ENCODE measurements around the gene TBCK. TPM values are rescaled to one million over a fixed set of nuclear protein-coding genes. Genes with fewer than 3 reads are reported as not detected.

Gene TBCK
- total and polyA plus RNA-seq, 2 of the 8 experiments (the other 6 are each of a cell fraction or from before 2014, with no cell fraction given) = 10.2 to 18.7 TPM

DNA sequence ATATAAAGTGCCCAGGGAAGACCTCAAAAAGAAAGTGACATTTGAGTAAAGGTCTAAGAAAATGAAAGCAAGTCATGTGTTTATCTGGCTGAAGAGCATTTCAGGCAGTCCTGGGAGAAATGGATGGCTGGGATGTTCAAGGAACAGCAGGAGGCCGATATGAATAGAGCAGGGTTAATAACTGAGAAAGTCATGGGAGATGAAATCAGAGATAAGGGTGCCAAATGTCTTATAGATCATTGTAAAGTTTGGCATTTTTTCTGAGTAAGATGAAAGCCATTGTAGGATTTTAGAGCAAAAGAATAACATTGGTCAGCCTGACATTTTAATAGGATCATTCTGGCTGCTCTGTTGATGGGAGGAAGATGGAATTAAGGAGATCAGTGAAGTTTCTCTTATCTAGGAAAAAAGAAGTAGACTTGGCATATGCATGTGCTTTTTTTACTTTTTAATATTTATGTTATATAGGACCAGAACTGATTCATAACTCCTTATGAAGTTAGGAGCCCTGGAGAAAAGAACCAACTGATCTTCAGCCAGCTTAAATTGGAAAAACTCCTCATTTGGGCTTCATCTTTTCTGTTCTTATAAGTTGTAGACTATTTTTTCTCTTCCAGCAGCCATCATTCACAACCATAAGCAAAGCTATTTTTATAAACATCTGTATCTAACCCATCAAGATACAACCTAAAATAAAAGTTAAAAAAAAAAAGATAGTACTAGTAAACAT, 18.9 kb upstream of the TBCK start:
- Histone ChIP-seq H2BK120ac (replicated peaks; ENCODE audit: low read depth, low read length) (no peak overlapping the region), H2AFZ (ENCODE audit: low read length) (no peak overlapping the region), H3K27ac (ENCODE audit: low read depth, low read length) (no peak overlapping the region), H2AK5ac (ENCODE audit: low read depth, low read length) (no peak overlapping the region), H3K18ac (ENCODE audit: extremely low read depth, low read length) (no peak overlapping the region), H2BK20ac (ENCODE audit: low read length) (no peak overlapping the region), H3K23me2 (ENCODE audit: low read depth, low read length) (no peaks in the 10 kb centered on the region), H3K9me3 (ENCODE audit: insufficient read depth in 2 of 2, low read depth in 1 of 2, low read length in 1 of 2) (no peaks in the 10 kb centered on the region), H3K79me1 (ENCODE audit: low read depth, low read length) (no peaks in the 10 kb centered on the region), H3K79me2 (ENCODE audit: control insufficient read depth in 1 of 2, insufficient read depth in 2 of 2, low read length in 2 of 2) (no peaks in the 10 kb centered on the region), H3K23ac (ENCODE audit: insufficient read length) (no peak overlapping the region), H3K27me3 (replicated peaks in 1 of 4; ENCODE audit: control insufficient read depth in 3 of 4, extremely low read depth in 1 of 4, insufficient read depth in 3 of 4, low read length in 3 of 4) (no peaks in the 10 kb centered on the region), H3K36me3 (ENCODE audit: control insufficient read depth in 2 of 4, insufficient read depth in 4 of 4, low read length in 3 of 4) (peaks cover 4 to 45% (median 24%) of the 10 kb centered on the region in 4 experiments), H4K5ac (ENCODE audit: insufficient read length, low read depth, low read length) (no peak overlapping the region), H4K8ac (ENCODE audit: extremely low read depth, insufficient read depth, low read length) (no peak overlapping the region), H3K56ac (replicated peaks; ENCODE audit: insufficient read length, low read depth, low read length) (no peak overlapping the region), H4K91ac (replicated peaks; ENCODE audit: insufficient read length, low read length) (no peak overlapping the region), H2BK15ac (ENCODE audit: low read length) (no peak overlapping the region), H2BK5ac (ENCODE audit: low read depth, low read length) (no peak overlapping the region), H4K20me1 (replicated peaks in 1 of 2; ENCODE audit: control insufficient read depth in 1 of 2, insufficient read depth in 2 of 2, low read length in 2 of 2) (peaks cover 0 to 1% of the 10 kb centered on the region in 2 experiments), H2BK12ac (ENCODE audit: low read depth, low read length) (no peak overlapping the region), H3K9ac (replicated peaks in 1 of 4; ENCODE audit: extremely low read depth in 1 of 4, low read depth in 3 of 4, low read length in 3 of 4) (no peak overlapping the region), H3K4ac (replicated peaks; ENCODE audit: insufficient read length, low read depth, low read length) (no peak overlapping the region), H3K4me2 (ENCODE audit: insufficient read depth in 1 of 2, low read depth in 2 of 2, low read length in 2 of 2) (no peak overlapping the region), H3K4me1 (replicated peaks in 1 of 4; ENCODE audit: control insufficient read depth in 3 of 4, insufficient read depth in 4 of 4, low read length in 3 of 4) (no peaks in the 10 kb centered on the region), H3K4me3 (ENCODE audit: extremely low read depth in 1 of 4, insufficient read depth in 2 of 4, low read depth in 3 of 4, low read length in 4 of 4) (no peak overlapping the region), H3K14ac (ENCODE audit: insufficient read length) (no peak overlapping the region)
- FAIRE-seq (no peak), DNase-seq (ENCODE audit: low read depth in 1 of 2, low spot score in 2 of 2) (no peak)
- CTCF ChIA-PET (ENCODE audit: partially characterized antibody) = interaction anchor here (0.7 to 1.5 kb wide), 2 partner anchors 14 to 74 kb away, joined by 3 read pairs; no protein-coding TSS in a partner anchor
- WGBS, 2 experiments (ENCODE audit: extremely low coverage in 1 of 2, insufficient coverage in 1 of 2, insufficient read length in 1 of 2, insufficient replicate concordance in 2 of 2, low coverage in 1 of 2, low lambda C conversion rate in 2 of 2, missing lambda C conversion rate in 1 of 2) = 100% methylated on average over 1 of the region's 1 CpG; no CpG with 5 or more reads in 1 of the 2 experiments
- TF ChIP-seq GABPA (IDR thresholded peaks at IDR 0.05; ENCODE audit: borderline replicate concordance, insufficient read depth, low read length) (no peak), RNF2 (IDR thresholded peaks at IDR 0.05; ENCODE audit: borderline replicate concordance, low read depth, low read length, missing control alignments, poor library complexity, severe bottlenecking) (no peak), BRCA1 (IDR thresholded peaks at IDR 0.05; ENCODE audit: low read depth, low read length) (no peak), CHD1 (IDR thresholded peaks at IDR 0.05; ENCODE audit: low read depth, low read length) (no peak)
- POLR2A ChIA-PET (ENCODE audit: partially characterized antibody) = no interaction called here
